HepG2 (cell line): ENCODE results near the gene SYVN1. TPM values are rescaled to one million over a fixed set of nuclear protein-coding genes. Genes with fewer than 3 reads are reported as not detected.
A peak's percentile ranks its signal among the peaks of the same experiment; 100 is the strongest.

ENCODE experiments used
- BRF2 ChIP-seq: sonication (generic); formaldehyde crosslinking; IDR thresholded peaks from 2 replicates; pipeline ENCODE4 v1.8.1; 2022; ENCODE audit warnings: mild to moderate bottlenecking, missing genetic modification reagents
- CREBL2 ChIP-seq: sonication (generic); formaldehyde crosslinking; IDR thresholded peaks from 2 replicates; pipeline ENCODE4 v1.8.1; 2023; ENCODE audit warnings: missing genetic modification reagents, mild to moderate bottlenecking, borderline replicate concordance
- DNMT3B ChIP-seq: conservative IDR thresholded peaks from 2 replicates; pipeline ENCODE4 v1.6.1; 2016; ENCODE audit warnings: missing biosample characterization, control low read depth
- GATAD2A ChIP-seq: IDR thresholded peaks from 2 replicates; pipeline ENCODE4 v1.6.1; 2016
- GMEB1 ChIP-seq: sonication (generic); formaldehyde crosslinking; IDR thresholded peaks from 2 replicates; pipeline ENCODE4 v1.5.1; 2020; ENCODE audit warnings: missing genetic modification reagents, mild to moderate bottlenecking, borderline replicate concordance
- HOXA3 ChIP-seq: sonication (generic); formaldehyde crosslinking; IDR thresholded peaks from 2 replicates; pipeline ENCODE4 v1.5.0; 2020; ENCODE audit warnings: missing genetic modification reagents
- IKZF1 ChIP-seq: fragments of 450-650 bp; IDR thresholded peaks from 2 replicates; pipeline ENCODE4 v1.7.1; 2016
- MEIS1 ChIP-seq: sonication (generic); formaldehyde crosslinking; IDR thresholded peaks from 2 replicates; pipeline ENCODE4 v1.9.0; 2021; ENCODE audit warnings: mild to moderate bottlenecking, missing genetic modification reagents, moderate library complexity, borderline replicate concordance
- MXD3 ChIP-seq: IDR thresholded peaks from 2 replicates; pipeline ENCODE4 v1.6.1; 2016; ENCODE audit warnings: mild to moderate bottlenecking, missing biosample characterization, missing genetic modification reagents
- MYPOP ChIP-seq: sonication (generic); formaldehyde crosslinking; IDR thresholded peaks from 2 replicates; pipeline ENCODE4 v1.8.1; 2023; ENCODE audit warnings: mild to moderate bottlenecking, moderate library complexity, missing genetic modification reagents
- PHF5A ChIP-seq: IDR thresholded peaks from one replicate; pipeline ENCODE4 v1.6.1; 2018; ENCODE audit warnings: low read depth, missing genetic modification reagents; ENCODE audit not compliant: unreplicated experiment
- POGZ ChIP-seq: sonication (generic); formaldehyde crosslinking; IDR thresholded peaks from 2 replicates; pipeline ENCODE4 v1.4.0; 2020; ENCODE audit warnings: mild to moderate bottlenecking, missing genetic modification reagents
- POLR2AphosphoS5 ChIP-seq: IDR thresholded peaks from 2 replicates; pipeline ENCODE4 v1.6.1; 2012; ENCODE audit warnings: low read depth, low read length
- RFX1 ChIP-seq: fragments of 450-650 bp; IDR thresholded peaks from 2 replicates; pipeline ENCODE4 v1.6.1; 2017
- SMAD9 ChIP-seq: sonication (generic); formaldehyde crosslinking; IDR thresholded peaks from 2 replicates; pipeline ENCODE4 v1.5.1; 2020; ENCODE audit warnings: mild to moderate bottlenecking, missing genetic modification reagents
- SRY ChIP-seq: sonication (generic); formaldehyde crosslinking; IDR thresholded peaks from 2 replicates; pipeline ENCODE4 v1.8.0; 2022; ENCODE audit warnings: mild to moderate bottlenecking, missing genetic modification reagents
- TAF1 ChIP-seq: sonication (generic); formaldehyde crosslinking; IDR thresholded peaks from 2 replicates; pipeline ENCODE4 v1.4.0; 2020; ENCODE audit warnings: missing genetic modification reagents
- TAF15 ChIP-seq: fragments of 200-400 bp; formaldehyde crosslinking; IDR thresholded peaks from one replicate; pipeline ENCODE4 v1.6.1; 2018; ENCODE audit warnings: mild to moderate bottlenecking, low read depth, low read length; ENCODE audit not compliant: poor library complexity, severe bottlenecking
- TBL1XR1 ChIP-seq: fragments of 150-350 bp; IDR thresholded peaks from 2 replicates; pipeline ENCODE4 v1.6.1; 2014; ENCODE audit warnings: borderline replicate concordance, low read length; ENCODE audit not compliant: partially characterized antibody
- TMF1 ChIP-seq: sonication (generic); formaldehyde crosslinking; IDR thresholded peaks from 2 replicates; pipeline ENCODE4 v1.8.1; 2022; ENCODE audit warnings: low read depth, missing genetic modification reagents
- TP53 ChIP-seq: sonication (generic); formaldehyde crosslinking; conservative IDR thresholded peaks from 2 replicates; pipeline ENCODE4 v1.4.0; 2020; ENCODE audit warnings: missing genetic modification reagents
- ZBTB1 ChIP-seq: sonication (generic); formaldehyde crosslinking; IDR thresholded peaks from 2 replicates; pipeline ENCODE4 v1.4.0; 2020; ENCODE audit warnings: missing genetic modification reagents, borderline replicate concordance
- ZNF24 ChIP-seq: fragments of 450-650 bp; IDR thresholded peaks from 2 replicates; pipeline ENCODE4 v1.6.1; 2017; ENCODE audit warnings: antibody characterized with exemption, mild to moderate bottlenecking
- ZNF326 ChIP-seq: sonication (generic); formaldehyde crosslinking; IDR thresholded peaks from 2 replicates; pipeline ENCODE4 v1.4.0; 2020; ENCODE audit warnings: missing genetic modification reagents, borderline replicate concordance
- ZNF468 ChIP-seq: sonication (generic); formaldehyde crosslinking; IDR thresholded peaks from 2 replicates; pipeline ENCODE4 v1.8.0; 2022; ENCODE audit warnings: mild to moderate bottlenecking, moderate library complexity, missing genetic modification reagents
- ZNF563 ChIP-seq: sonication (generic); formaldehyde crosslinking; IDR thresholded peaks from 2 replicates; pipeline ENCODE4 v1.8.0; 2022; ENCODE audit warnings: mild to moderate bottlenecking, moderate library complexity, missing genetic modification reagents
- ZNF713 ChIP-seq: sonication (generic); formaldehyde crosslinking; IDR thresholded peaks from 2 replicates; pipeline ENCODE4 v1.4.0; 2020; ENCODE audit warnings: mild to moderate bottlenecking, missing genetic modification reagents
- ZNF883 ChIP-seq: sonication (generic); formaldehyde crosslinking; IDR thresholded peaks from 2 replicates; pipeline ENCODE4 v1.5.1; 2020; ENCODE audit warnings: mild to moderate bottlenecking, missing genetic modification reagents; ENCODE audit errors: not compliant biosample characterization
- polyA plus RNA-seq, 8 experiments: library from polyadenylated mRNA; depleted of rRNA in 3 of 8; stranded (reverse) in 7 of 8; unstranded in 1 of 8; fragments of >200 nt; fragmentation: Illumina TruSeq in 4 of 8; extraction: Trizol in 4 of 8; gene quantifications; 2 replicates each; pipeline versions ENCODE4 v1.2.1 to v1.2.3, GENCODE V29; 2011 to 2016; ENCODE audit warnings: low read depth in 4 of 8, missing spikeins in 1 of 8, mixed read lengths in 1 of 8; ENCODE audit not compliant: insufficient read depth in 1 of 8
- total RNA-seq, 5 experiments: library from RNA; depleted of rRNA; stranded (reverse); fragments of >200 nt; fragmentation: Illumina TruSeq; extraction: Trizol; gene quantifications; 2 replicates each; pipeline ENCODE4 v1.2.3, GENCODE V29; 2016; ENCODE audit warnings: low read depth in 1 of 5

SYVN1 gene
- total and polyA plus RNA-seq, 2 of the 13 experiments (the other 11 are each of a cell fraction or from before 2014, with no cell fraction given), result 10.3 to 22.5 TPM

- peak; percentile 40; the same call in 1 of the 2 replicates for TF ChIP-seq GMEB1
- TF ChIP-seq TAF15, result no peak
- peak; percentile 66; the same call in 1 of the 2 replicates for TF ChIP-seq HOXA3 (CRISPR knock-in tag)
- TF ChIP-seq ZNF326, result no peak
- no peak for TF ChIP-seq TP53 (CRISPR knock-in tag)
- TF ChIP-seq MXD3, result 0 out of 2 replicates have a peak, but pooled peaks have one; percentile 59
- peak; percentile 19; the same call in 1 of the 2 replicates for TF ChIP-seq TAF1 (CRISPR knock-in tag)
- TF ChIP-seq POGZ (CRISPR knock-in tag), result 0 out of 2 replicates have a peak, but pooled peaks have one; percentile 25
- TF ChIP-seq MYPOP, result peak; percentile 47; the same call in 1 of the 2 replicates
- TF ChIP-seq POLR2AphosphoS5, result 0 out of 2 replicates have a peak, but pooled peaks have one; percentile 2
- TF ChIP-seq RFX1, result no peak
- no peak for TF ChIP-seq DNMT3B
- TF ChIP-seq ZBTB1 (CRISPR knock-in tag), result no peak
- TF ChIP-seq ZNF24, result no peak
- TF ChIP-seq BRF2 (CRISPR knock-in tag), result 0 out of 2 replicates have a peak, but pooled peaks have one; percentile 34
- peak; percentile 29 for TF ChIP-seq SRY (CRISPR knock-in tag)
- peak; percentile 24 for TF ChIP-seq ZNF883 (CRISPR knock-in tag)
- peak; percentile 38; the same call in 1 of the 2 replicates for TF ChIP-seq TMF1 (CRISPR knock-in tag)
- TF ChIP-seq ZNF563, result peak; percentile 45; the same call in 1 of the 2 replicates
- peak; percentile 40; the same call in 1 of the 2 replicates for TF ChIP-seq ZNF713 (CRISPR knock-in tag)
- TF ChIP-seq TBL1XR1, result no peak
- 0 out of 2 replicates have a peak, but pooled peaks have one; percentile 78 for TF ChIP-seq CREBL2 (CRISPR knock-in tag)
- no peak for TF ChIP-seq MEIS1
- TF ChIP-seq GATAD2A, result peak; percentile 59
- no peak for TF ChIP-seq IKZF1
- TF ChIP-seq PHF5A (CRISPR knock-in tag), result no peak
- TF ChIP-seq SMAD9 (CRISPR knock-in tag), result no peak
- no peak for TF ChIP-seq ZNF468 (CRISPR knock-in tag)
Measured at GRCh38 chr11:65180877-65181568, 46.7 kb upstream of the SYVN1 start (continued).
